ENCODE data around the gene KLHDC7B.
"Not testable (repeated sequence)": the region's sequence is repeated elsewhere in the genome, so short reads cannot be mapped to it uniquely, and the experiment has no call there.

The KLHDC7B gene

DNA sequence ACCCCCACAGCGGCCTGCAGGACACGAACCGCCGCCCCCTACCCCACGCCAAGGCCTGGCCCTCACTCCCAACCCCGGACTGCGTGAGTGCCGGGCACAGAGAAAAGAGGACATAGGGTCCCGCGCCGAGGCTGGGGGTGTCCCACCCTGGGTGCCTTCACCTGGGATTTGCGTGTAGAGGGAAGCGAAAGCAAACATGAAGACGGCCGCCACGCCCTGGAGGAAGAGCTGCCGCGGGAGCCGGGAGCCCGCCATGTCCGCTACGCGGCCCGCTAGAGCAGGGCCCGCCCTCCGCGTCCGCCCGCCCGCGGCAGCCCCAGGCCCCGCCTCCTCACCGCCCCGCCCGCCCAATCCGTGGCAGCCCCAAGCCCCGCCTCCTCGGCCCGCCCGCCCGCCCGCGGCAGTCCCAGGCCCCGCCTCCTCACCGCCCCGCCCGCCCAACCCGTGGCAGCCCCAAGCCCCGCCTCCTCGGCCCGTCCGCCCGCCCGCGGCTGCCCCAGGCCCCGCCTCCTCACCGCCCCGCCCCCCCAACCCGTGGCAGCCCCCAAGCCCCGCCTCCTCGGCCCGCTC is 38.2 kb upstream of the KLHDC7B start, which contains the start of gene LMF2:
TSS of gene LMF2 (minus strand) at position 282 of the 570 bp plus-strand sequence. CDS start at position 255, 27 bp downstream.
- H3K4me3 Mint-ChIP-seq = peak within 1 kb of the TSS; percentile 98
- peak; percentile 88 to 90 for DNase-seq (ENCODE audit: low spot score in 2 of 2)
- peaks cover 2% of the 10 kb centered on the region for H3K36me3 Mint-ChIP-seq
- ATAC-seq (ENCODE audit: low read depth) = peak; percentile 71
- H3K9me3 Mint-ChIP-seq = no peaks in the 10 kb centered on the region
- H3K4me1 Mint-ChIP-seq = peaks cover 18% of the 10 kb centered on the region
- H3K27me3 Mint-ChIP-seq = no peaks in the 10 kb centered on the region
- H3K27ac Mint-ChIP-seq = peak within 1 kb of the TSS; percentile 97

DNA sequence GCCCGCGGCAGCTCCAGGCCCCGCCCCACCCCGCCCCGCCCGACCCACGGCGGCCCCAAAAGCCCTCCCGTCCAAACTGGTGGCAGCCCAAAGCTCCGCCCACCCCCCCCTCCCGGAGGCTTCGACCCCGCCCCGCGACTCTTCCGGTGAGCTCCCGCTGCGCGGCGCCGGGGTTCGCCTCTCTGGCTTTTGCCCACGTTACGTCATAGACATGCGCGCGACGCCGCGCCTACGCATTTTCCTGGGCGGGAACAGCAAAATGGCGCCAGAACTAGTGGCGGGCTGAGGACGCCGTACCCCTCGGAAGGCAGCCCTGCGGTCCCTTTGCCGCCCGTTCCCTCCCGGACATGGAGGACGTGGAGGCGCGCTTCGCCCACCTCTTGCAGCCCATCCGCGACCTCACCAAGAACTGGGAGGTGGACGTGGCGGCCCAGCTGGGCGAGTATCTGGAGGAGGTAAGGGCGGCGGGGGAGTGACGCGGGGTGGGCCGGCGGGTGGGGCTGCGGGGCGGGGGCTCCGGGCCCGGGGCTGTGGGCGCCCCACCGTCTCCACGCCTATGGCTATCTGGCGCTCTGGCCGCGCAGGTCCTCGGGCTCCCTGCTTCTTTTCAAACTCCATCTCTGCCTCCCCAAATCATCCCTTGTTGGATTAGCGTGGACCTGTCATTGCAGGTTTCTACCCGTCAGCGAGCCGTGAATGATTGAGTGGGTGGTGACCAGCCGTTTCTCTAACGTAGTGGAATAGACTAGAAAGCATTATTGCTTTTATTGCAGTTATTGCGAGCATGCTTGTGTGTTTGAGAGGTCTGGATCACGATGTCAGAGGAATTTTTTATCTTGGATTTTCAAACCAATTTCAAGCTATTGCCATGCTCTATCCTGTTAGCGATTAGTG is 37.5 kb upstream of the KLHDC7B start, which contains the start of gene NCAPH2:
TSS of gene NCAPH2 (plus strand) at position 234 of the 894 bp plus-strand sequence. CDS start at position 348, 114 bp downstream.
- Mint-ChIP-seq H3K36me3 (peaks cover 2% of the 10 kb centered on the region), H3K4me1 (peaks cover 18% of the 10 kb centered on the region), H3K27ac (peak within 1 kb of the TSS; percentile 97), H3K9me3 (no peaks in the 10 kb centered on the region), H3K4me3 (peak within 1 kb of the TSS; percentile 98), H3K27me3 (no peaks in the 10 kb centered on the region)
- ATAC-seq (ENCODE audit: low read depth) (peak; percentile 76), DNase-seq (ENCODE audit: low spot score in 2 of 2) (peak; percentile 94 to 95)

DNA sequence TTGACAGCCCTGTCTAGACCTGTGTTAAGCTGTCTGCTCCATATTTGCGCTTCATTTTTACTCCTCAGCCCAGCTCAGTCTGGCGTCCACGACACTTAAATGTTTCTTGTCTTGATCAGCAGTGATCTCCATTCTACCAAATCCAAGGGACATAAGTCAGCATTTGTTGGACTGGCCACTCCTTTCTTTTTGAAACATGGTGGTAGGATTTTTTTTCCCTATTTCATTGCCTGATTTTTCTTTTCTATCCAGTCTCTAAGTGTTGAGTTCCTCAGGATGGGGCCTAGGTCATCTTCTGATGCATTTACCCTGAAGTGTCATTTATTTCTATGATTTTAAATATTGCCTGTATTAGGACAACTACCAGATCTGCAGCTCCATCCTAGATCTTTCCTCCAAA is 36.8 kb upstream of the KLHDC7B start:
- Mint-ChIP-seq H3K4me1 (peaks cover 18% of the 10 kb centered on the region), H3K36me3 (peaks cover 2% of the 10 kb centered on the region), H3K9me3 (no peaks in the 10 kb centered on the region), H3K27ac (peak overlapping the region; percentile 97), H3K27me3 (no peaks in the 10 kb centered on the region), H3K4me3 (peak overlapping the region; percentile 97)
- ATAC-seq (ENCODE audit: low read depth) (no peak), DNase-seq (ENCODE audit: low spot score in 2 of 2) (no peak)

DNA sequence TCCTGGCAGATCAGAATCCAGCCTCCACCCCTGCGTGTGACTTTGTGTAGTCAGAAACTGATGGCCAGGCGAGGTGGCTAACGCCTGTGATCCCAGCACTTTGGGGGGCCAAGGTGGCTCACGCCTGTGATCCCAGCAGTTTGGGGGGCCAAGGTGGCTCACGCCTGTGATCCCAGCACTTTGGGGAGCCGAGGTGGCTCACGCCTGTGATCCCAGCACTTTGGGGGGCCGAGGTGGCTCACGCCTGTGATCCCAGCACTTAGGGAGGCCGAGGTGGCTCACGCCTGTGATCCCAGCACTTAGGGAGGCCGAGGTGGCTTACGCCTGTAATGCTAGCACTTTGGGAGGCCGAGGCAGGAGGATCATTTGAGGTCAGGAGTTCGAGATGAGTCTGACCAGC is 32.5 kb upstream of the KLHDC7B start:
- no peaks in the 10 kb centered on the region for H3K27me3 Mint-ChIP-seq
- no peak overlapping the region for H3K4me3 Mint-ChIP-seq
- DNase-seq (ENCODE audit: low spot score in 2 of 2) (no peak), ATAC-seq (ENCODE audit: low read depth) (no peak)
- no peak overlapping the region for H3K27ac Mint-ChIP-seq
- H3K9me3 Mint-ChIP-seq = no peaks in the 10 kb centered on the region
- H3K4me1 Mint-ChIP-seq = peaks cover 20% of the 10 kb centered on the region
- H3K36me3 Mint-ChIP-seq = peaks cover 11% of the 10 kb centered on the region

DNA sequence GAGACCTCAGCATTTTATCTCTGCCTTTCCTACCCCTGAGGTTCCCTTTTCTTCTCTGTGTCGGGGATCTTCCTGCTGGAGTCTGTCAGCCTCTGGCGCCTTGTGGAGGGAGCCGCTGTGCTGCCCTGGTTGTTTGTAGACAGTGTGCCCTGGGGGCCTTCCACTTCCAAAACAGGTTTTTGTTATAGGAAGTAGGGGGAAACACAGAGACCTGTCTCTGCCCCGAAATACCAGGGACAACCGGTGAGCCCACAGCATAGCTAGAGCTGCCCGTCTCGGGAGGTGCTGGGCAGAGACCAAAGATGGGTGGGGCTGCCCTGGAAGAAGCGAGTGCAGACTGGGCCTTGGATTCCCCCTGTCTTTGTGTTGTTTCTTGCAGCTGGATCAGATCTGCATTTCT is 29.6 kb upstream of the KLHDC7B start:
- no peak for DNase-seq (ENCODE audit: low spot score in 2 of 2)
- no peak overlapping the region for H3K27ac Mint-ChIP-seq

DNA sequence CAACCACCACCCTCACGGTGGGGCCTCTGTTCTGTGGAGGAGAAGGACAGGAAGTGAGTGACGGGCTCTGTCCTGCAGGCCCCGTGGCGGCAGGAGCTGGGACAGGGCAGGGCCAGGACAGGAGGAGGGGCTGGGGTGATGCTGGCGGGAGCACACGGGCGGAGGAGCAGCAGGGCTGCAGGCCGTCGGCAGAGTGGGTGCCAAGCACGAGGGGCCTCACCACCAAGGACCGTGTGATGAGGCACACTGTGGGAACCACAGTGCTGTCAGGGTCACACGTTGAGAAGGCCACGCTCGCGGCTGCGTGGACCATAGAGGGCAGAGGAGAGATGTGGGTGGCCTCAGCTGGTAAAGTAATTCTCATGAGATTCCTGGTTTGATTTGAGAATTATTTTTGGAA is 28.8 kb upstream of the KLHDC7B start:
- H3K27ac Mint-ChIP-seq = no peak overlapping the region
- no peaks in the 10 kb centered on the region for H3K27me3 Mint-ChIP-seq
- DNase-seq (ENCODE audit: low spot score in 2 of 2) (no peak), ATAC-seq (ENCODE audit: low read depth) (no peak)
- H3K9me3 Mint-ChIP-seq = no peaks in the 10 kb centered on the region
- H3K4me1 Mint-ChIP-seq = peaks cover 8% of the 10 kb centered on the region
- H3K4me3 Mint-ChIP-seq = no peak overlapping the region
- peaks cover 15% of the 10 kb centered on the region for H3K36me3 Mint-ChIP-seq

More for the DNA sequence above, 29.6 kb upstream of the KLHDC7B start:
- Mint-ChIP-seq H3K9me3 (no peaks in the 10 kb centered on the region), H3K36me3 (peaks cover 12% of the 10 kb centered on the region), H3K4me3 (no peak overlapping the region), H3K4me1 (peaks cover 8% of the 10 kb centered on the region), H3K27me3 (no peaks in the 10 kb centered on the region)
- ATAC-seq (ENCODE audit: low read depth) = no peak

DNA sequence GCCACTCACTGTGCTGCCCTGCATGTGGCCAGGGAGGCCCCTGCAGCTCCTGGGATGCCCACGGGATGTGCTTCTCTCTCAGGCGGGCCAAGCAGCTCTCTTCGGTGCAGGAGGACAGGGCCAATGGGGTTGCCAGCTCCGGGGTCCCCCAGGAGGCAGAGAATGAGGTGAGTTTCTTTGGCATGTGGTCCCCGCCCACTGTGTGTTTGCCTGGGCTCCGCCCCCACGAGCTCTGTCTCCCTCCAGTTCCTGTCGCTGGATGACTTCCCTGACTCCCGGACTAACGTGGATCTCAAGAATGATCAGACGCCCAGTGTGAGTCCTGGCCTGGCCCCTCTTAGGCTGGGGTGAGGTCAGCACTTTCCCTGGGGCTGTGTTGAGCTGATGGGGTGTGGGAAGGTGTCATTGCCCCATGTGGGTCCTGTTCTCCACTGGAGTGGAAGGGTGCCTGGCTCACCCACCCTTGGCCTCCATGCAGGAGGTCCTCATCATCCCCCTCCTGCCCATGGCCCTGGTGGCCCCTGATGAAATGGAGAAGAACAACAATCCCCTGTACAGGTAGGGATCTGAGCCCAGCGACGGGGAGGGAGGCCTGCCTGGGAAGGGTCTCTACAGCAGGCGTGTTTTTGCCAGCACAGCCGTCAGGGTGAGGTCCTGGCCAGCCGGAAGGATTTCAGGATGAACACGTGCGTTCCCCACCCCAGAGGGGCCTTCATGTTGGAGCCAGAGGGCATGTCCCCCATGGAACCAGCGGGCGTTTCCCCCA is 28.0 kb upstream of the KLHDC7B start:
- ATAC-seq (ENCODE audit: low read depth) (no peak), DNase-seq (ENCODE audit: low spot score in 2 of 2) (no peak)
- no peak overlapping the region for H3K4me3 Mint-ChIP-seq
- no peaks in the 10 kb centered on the region for H3K9me3 Mint-ChIP-seq
- H3K27me3 Mint-ChIP-seq = no peaks in the 10 kb centered on the region
- H3K27ac Mint-ChIP-seq = peak overlapping the region; percentile 50
- H3K36me3 Mint-ChIP-seq = peaks cover 14% of the 10 kb centered on the region
- H3K4me1 Mint-ChIP-seq = peaks cover 8% of the 10 kb centered on the region

DNA sequence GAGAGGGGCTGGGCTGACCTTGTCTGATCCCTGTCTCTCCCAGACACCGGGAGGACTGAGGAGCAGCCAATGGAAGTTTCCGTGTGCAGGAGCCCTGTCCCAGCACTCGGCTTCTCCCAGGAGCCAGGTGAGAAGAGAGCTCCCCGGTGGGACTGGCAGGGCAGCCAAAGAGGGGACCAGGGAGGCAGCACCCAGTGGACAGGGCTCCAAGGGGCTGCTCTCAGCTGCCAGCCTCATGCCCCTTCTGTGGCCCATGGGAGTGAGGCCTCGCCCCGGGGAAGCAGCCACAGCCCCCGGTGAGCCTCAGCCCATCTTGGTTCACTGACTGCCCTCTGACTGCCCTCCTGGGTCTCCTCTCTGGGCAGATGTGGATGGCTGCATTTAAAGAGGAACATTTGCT is 27.1 kb upstream of the KLHDC7B start:
- H3K27me3 Mint-ChIP-seq = no peaks in the 10 kb centered on the region
- no peaks in the 10 kb centered on the region for H3K9me3 Mint-ChIP-seq
- peaks cover 14% of the 10 kb centered on the region for H3K36me3 Mint-ChIP-seq
- no peak overlapping the region for H3K27ac Mint-ChIP-seq
- H3K4me1 Mint-ChIP-seq = peaks cover 8% of the 10 kb centered on the region
- no peak for DNase-seq (ENCODE audit: low spot score in 2 of 2)
- ATAC-seq (ENCODE audit: low read depth) = no peak
- no peak overlapping the region for H3K4me3 Mint-ChIP-seq

DNA sequence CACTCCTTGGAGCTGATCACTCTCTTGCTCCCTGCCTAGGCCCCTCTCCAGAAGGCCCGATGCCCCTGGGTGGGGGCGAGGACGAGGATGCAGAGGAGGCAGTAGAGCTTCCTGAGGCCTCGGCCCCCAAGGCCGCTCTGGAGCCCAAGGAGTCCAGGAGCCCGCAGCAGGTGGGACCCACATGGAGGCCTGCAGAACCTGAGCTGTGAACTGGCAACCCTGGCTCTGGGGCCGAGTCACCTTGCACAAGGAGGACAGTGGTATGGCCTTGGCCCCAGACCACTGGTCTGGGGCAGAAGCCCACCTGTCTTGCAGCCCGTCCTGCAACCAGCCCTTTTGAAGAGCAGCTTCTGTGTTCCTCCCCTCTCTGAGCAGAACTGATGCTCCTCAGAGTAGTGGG is 26.5 kb upstream of the KLHDC7B start:
- H3K27ac Mint-ChIP-seq = no peak overlapping the region
- peaks cover 14% of the 10 kb centered on the region for H3K36me3 Mint-ChIP-seq
- no peaks in the 10 kb centered on the region for H3K9me3 Mint-ChIP-seq
- H3K27me3 Mint-ChIP-seq = no peaks in the 10 kb centered on the region
- peaks cover 8% of the 10 kb centered on the region for H3K4me1 Mint-ChIP-seq
- no peak overlapping the region for H3K4me3 Mint-ChIP-seq
- no peak for ATAC-seq (ENCODE audit: low read depth)
- DNase-seq (ENCODE audit: low spot score in 2 of 2) = no peak

DNA sequence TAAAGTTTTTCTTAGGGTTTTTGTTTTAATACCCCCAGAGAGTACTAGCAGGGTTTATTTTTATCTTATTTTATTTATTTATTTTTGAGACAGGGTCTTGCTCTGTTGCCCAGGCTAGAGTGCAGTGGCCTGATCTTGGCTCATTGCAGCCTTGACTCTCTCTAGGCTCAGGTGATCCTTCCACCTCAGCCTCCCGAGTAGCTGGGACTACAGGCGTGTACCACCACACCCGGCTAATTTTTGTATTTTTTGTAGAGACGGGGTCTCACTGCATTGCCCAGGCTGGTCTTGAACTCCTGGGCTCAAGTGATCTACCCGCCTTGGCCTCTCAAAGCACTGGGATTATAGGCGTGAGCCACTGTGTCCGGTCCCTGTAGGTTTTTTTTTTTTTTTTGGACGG is 25.5 kb upstream of the KLHDC7B start:
- not testable (repeated sequence) for ATAC-seq (ENCODE audit: low read depth); DNase-seq (ENCODE audit: low spot score in 2 of 2); H3K36me3 Mint-ChIP-seq; H3K27ac Mint-ChIP-seq; H3K9me3 Mint-ChIP-seq; H3K27me3 Mint-ChIP-seq; H3K4me3 Mint-ChIP-seq
- H3K4me1 Mint-ChIP-seq = peaks cover 10% of the 10 kb centered on the region

DNA sequence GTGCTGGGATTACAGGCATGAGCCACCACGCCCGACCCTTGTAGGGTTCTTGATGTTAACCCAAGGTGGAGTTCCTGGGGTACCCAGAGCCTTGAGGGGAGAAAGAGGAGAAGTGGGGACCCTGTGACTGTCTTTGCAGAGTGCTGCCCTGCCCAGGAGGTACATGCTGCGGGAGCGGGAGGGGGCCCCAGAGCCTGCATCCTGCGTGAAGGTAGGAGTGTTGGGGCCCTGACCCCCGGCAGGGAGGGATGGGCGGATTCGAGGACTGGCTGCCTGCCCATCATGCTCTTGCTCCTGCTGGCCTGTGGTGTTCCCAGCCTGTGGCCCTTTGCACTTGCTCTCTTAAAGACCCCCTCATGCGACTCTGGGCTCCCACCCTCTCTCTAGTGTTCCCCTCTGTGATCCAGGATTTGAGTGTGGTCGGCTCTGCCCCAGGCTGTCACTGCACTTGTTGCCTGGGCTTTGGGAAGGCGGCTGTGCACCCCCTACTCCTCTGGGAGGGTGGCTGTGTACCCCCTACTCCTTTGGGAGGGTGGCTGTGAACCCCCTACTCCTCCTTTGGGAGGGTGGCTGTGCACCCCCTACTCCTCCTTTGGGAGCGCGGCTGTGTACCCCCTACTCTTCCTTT is 24.8 kb upstream of the KLHDC7B start:
- peaks cover 8% of the 10 kb centered on the region for H3K4me1 Mint-ChIP-seq
- DNase-seq (ENCODE audit: low spot score in 2 of 2) (no peak), ATAC-seq (ENCODE audit: low read depth) (no peak)
- no peaks in the 10 kb centered on the region for H3K27me3 Mint-ChIP-seq
- H3K9me3 Mint-ChIP-seq = no peaks in the 10 kb centered on the region
- H3K27ac Mint-ChIP-seq = no peak overlapping the region
- peaks cover 5% of the 10 kb centered on the region for H3K36me3 Mint-ChIP-seq
- H3K4me3 Mint-ChIP-seq = no peak overlapping the region

DNA sequence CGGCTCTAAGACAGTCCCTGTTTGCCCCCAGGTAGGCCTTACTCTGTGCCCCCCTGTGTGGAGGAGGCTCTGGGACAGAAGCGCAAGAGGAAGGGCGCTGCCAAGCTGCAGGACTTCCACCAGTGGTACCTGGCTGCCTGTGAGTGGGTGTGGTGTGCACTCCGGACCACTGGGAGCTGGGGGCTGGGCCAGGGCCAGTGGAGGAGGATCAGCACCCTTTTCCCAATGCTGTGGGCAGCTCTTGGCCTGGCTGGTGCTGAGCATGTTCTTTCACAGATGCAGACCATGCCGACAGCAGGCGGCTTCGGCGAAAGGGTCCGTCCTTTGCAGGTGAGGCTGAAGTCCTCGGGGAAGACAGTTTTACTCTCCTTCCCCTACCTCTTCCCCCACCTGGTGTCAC is 24.0 kb upstream of the KLHDC7B start:
- ATAC-seq (ENCODE audit: low read depth) = no peak

DNA sequence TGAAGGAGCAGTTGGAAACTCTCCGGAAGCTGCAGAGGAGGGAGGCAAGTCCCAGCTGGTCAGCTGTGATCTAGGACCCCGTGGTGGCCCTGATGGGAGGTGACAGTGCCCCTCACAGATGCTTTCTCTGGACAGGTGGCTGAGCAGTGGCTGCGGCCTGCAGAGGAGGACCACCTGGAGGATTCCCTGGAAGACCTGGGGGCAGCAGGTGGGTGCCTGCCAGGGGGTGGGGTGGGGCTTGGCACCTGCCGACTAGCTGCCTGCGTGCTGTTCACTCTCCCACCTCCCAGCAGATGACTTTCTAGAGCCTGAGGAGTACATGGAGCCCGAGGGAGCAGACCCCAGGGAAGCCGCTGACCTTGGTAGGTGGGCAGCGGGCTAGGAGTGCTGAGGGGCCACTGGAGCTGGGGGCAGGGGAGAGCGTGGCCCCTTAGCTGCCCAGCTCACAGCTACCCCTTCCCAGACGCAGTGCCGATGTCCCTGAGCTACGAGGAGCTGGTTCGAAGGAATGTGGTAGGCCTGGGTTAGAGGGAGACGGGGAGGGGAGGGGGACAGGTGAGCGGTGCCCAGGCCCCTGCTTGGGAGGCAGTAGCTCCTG is 23.4 kb upstream of the KLHDC7B start:
- Mint-ChIP-seq H3K27me3 (no peaks in the 10 kb centered on the region), H3K27ac (no peak overlapping the region), H3K36me3 (peaks cover 5% of the 10 kb centered on the region), H3K4me3 (no peak overlapping the region), H3K4me1 (peaks cover 15% of the 10 kb centered on the region), H3K9me3 (no peaks in the 10 kb centered on the region)
- DNase-seq (ENCODE audit: low spot score in 2 of 2) (no peak), ATAC-seq (ENCODE audit: low read depth) (no peak)

More for the DNA sequence above, 24.0 kb upstream of the KLHDC7B start:
- no peak overlapping the region for H3K4me3 Mint-ChIP-seq
- no peak for DNase-seq (ENCODE audit: low spot score in 2 of 2)
- H3K9me3 Mint-ChIP-seq = no peaks in the 10 kb centered on the region
- H3K27me3 Mint-ChIP-seq = no peaks in the 10 kb centered on the region
- H3K4me1 Mint-ChIP-seq = peaks cover 9% of the 10 kb centered on the region
- H3K27ac Mint-ChIP-seq = no peak overlapping the region
- H3K36me3 Mint-ChIP-seq = peaks cover 5% of the 10 kb centered on the region
